NCI-H2081 treated with DMSO at 0.1 percent for 48 hours (cell line): ENCODE data around the gene ZSCAN5B.

Experiments
- DNase-seq: peaks from one replicate; lab custom pipeline; 2025; lab: John Stamatoyannopoulos, UW

The ZSCAN5B gene

DNA sequence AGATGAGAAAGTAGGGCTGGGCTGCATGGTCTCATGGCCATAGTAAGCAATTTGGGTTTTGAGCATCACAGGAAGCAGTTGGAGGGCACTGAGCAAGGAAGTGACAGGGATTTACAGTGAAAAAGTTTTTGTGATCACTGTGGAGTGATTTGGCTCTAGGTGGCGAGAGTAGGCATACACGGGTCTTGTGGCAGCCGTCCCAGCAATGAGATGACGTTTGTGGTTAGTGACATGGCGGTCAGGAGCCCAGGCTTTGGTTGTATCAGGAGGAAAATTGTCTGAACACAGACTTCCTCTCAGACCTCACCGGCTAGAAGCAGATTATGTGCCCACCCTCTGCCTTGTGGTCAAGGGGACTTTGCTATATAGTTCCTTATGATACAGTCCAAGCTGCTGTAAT is 53.2 kb downstream of the ZSCAN5B start:
- DNase-seq = no peak

GRCh38 chr19:56142897-56143434 is 54.6 kb downstream of the ZSCAN5B start:
- DNase-seq = no peak

DNA sequence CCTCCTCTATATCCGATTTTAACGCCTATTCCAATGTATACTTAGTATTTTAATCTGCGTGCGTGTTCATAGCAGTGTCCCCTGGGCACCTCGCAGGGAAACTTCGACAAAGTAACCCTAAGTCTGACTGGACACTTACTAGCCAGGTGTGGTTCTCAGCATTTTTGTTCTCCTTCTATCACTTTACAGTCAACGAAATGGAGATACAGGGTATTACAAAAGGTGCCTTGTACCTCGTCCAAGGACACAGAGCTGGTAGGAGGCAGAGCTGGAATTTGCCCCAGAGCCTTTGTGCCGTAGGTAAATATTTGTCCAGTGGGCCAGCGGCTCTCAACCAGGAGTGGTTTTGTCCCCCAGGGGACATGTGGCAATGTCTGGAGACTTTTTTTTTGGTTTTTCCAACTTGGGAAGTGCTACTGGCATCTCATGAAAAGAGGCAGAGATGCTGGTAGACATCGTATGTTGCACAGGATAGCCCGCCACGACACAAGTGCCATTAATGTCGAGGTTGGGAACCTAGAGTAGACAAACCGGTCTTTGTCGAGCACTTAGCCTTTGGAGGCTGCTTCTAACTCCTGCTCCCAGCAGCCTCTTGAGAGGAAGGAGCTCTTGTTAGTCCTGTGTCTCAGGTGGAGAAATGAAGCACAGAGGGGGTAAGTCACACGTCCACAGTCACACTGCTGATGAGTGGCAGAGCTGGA is 55.3 kb downstream of the ZSCAN5B start:
- no peak for DNase-seq

DNA sequence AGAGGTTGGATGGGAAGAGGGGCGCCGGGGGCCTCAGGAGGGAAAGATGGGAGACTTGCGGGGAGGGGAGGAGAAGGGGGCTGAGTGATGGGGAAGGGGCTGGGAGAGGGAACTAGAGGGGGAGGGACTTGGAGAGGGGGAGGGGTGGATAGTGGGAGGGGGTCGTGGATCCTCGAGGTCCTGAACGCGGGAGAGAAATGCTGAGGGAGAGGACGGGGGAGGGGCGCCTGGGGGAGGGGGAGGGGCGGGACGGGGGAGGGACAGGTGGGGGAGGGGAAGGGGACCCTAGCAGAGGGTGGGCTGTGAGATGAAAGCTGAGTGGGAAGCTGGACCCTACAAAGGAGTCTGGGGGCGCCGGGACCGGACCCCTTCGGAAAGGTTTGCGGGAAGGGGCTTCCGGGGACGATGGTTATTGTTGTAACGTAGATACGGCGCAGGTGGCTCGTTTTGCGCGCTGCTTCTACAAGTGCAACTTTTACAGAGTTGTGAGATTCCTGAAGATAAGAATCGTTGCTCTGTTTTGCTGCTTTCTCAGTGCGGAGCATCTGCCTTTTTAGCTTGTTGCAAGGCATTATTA is 56.1 kb downstream of the ZSCAN5B start:
- no peak for DNase-seq

GRCh38 chr19:56140583-56141416 is 56.8 kb downstream of the ZSCAN5B start, which contains the start of gene ZNF444:
Gene ZNF444 (plus strand): TSS chr19:56141287. CDS start chr19:56146912, 5,625 bp downstream.
- peak; percentile 91 for DNase-seq

- no peak for DNase-seq
Measured at GRCh38 chr19:56139847-56140582, 57.6 kb downstream of the ZSCAN5B start.
